ENCODE measurements around the gene ST6GALNAC3.
A peak's percentile ranks its signal among the peaks of the same experiment; 100 is the strongest.
"Not testable (repeated sequence)": the region's sequence is repeated elsewhere in the genome, so short reads cannot be mapped to it uniquely, and the experiment has no call there.

The ST6GALNAC3 gene

DNA sequence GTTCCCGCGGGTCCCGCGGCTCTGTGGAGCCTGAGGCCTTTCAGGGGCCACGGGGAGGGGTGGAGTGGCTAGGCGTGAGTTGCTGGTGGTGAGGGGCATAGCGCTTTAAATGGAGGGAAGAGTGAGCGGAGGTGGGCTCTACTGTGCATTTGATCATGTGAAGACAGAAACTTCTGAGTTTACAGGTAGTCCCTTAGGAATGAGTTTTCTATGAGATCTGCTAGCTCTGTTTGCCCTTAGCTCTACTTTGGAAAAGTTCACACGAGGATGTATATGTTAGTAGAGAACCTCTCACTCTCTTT is 593 bp downstream of the ST6GALNAC3 start:
- DNase-seq (ENCODE audit: low read depth): no peak

DNA sequence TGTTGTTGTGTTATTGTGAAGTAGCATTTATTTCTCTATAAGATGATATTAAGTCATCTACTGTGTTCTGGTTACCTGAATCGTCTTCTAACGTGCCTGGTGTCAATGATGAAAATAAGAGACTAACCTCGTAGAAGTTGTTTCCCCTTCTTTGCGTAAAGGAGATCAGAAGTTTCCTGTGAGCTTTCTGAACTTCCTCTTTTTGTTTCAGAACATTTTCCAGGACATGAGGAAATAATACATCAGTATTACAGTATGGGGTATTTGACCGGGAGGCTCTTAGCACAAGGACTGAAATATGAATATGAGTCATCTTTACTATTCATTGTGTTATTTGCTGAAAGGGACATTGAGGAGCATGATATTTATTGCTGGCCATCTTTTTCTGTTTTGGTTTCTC is 1.3 kb downstream of the ST6GALNAC3 start:
- DNase-seq (ENCODE audit: low read depth): peak; percentile 57

DNA sequence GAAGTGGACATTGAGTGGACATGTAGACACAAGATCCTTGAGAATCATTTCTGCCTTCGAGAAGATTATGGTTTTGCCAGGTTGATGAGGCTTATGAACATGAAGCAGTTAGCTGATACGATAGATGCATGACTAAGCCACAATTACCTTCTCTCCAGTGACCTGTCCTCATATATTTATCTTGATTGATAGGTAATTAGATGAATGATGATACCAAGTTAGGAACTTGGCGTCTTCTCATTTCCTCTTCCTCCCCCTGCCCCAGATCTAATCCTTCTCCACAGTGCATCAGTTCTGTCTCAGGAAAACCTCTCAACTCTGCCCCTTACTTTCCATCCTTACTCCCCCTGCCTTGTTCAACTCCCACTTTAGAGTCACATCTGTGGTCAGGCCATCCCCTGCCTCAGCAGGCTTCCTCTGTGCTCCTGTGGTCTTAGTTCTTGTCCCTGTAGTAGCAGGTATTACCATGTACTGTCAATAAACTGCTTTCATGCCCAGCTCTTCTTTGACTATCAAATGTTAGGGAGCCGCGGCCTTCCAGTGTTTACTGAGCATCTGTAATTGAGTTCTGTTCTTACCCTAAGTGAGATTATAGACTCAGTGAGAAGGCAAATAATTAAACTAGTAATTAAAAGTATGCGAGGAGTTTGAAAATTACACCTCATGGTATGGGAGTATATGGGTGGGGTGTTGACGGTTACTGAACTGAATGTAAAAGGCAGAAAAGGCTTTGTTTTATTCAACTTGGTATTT is 5.1 kb downstream of the ST6GALNAC3 start:
- DNase-seq (ENCODE audit: low read depth): no peak

DNA sequence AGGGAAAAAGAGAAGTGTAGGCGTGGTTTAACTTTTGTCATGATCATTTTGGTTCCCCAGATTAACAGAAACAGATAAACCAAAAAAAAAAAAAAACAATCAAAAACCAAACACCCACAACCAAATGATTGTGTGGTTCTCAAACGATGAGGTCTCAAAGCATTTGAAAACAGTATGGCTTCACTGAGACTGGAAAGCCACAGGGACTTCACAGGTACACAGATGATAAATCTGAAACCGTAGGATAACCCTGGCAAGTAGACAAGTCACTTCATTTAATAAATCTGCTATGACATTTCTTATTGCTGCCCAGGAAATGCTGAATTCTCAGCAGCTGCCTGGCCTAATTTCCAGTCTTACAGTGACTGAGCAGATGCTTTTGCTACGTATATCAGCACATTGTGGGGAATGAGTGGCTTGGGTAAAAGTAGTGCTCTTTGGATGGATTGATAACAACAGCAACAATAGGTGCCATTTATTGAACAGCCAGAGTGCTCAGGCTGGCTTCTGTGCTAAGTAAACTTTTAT is 6.1 kb downstream of the ST6GALNAC3 start:
- DNase-seq (ENCODE audit: low read depth): no peak

DNA sequence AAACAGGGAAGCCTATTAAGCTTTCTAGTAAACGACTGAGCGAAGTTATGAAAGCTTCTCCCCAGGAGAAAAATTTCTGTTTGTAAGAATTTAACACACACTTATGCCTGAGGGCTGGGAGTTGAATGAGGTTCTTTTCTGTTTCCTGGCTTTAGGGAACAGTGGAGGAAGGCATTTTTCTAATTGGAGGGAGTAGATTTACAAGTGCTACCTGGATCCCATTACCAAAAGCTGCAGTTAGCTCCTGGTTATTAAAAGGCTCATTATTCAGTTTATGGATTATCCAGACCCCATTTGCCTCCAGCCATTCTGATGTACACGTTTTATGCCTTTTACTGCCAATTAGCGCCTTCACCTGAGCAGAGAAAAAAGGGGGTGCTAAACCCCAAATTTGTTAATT is 7.5 kb downstream of the ST6GALNAC3 start:
- no peak for DNase-seq (ENCODE audit: low read depth)

DNA sequence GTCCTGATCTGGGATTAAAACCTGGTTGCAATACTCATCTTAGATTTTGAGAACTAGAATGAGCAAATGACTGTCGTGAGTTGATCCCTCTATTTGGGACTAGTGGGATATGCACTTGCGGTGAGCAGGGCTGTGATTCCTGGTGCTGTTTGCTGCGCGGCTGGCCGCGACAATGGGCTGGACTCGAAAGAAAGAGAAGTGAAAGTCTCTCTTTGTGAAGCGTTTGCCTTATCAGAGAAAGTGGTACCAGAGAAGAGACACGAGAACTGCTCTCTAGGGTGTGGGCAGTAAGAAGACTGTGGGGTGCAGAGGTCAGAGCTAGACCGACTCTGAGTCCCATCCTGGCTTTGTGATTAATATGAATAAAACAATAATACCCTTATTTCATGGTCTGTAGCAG is 8.6 kb downstream of the ST6GALNAC3 start:
- no peak for DNase-seq (ENCODE audit: low read depth)

DNA sequence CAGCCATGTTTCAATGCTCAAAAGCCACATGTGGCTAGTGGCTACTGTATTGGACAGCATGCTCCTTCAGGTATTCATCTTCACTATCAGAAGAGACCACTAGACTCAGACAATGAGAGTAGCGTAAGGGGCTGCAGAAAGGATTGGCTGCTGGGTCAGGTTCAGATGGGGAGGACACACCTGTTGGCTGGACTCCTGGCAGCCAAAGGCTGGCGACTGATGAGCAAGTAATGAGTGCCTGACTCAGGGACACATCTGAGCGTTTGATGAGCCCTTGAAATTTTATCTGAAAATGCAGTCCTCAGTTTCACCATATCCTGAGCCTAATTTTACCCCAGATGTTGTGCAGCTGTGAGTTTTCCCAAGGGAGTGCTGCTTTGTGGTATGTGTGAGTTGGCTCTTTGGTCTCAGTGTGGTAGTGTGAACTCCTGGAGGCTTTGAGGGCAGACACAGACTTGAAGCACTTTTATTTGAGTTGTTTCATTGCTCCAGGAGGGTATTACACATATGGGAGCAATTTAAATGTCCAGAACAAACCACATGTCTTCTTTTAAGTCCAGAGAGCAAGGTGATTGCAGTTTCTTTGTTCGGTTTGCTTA is 9.6 kb downstream of the ST6GALNAC3 start:
- peak; percentile 84 for DNase-seq (ENCODE audit: low read depth)

DNA sequence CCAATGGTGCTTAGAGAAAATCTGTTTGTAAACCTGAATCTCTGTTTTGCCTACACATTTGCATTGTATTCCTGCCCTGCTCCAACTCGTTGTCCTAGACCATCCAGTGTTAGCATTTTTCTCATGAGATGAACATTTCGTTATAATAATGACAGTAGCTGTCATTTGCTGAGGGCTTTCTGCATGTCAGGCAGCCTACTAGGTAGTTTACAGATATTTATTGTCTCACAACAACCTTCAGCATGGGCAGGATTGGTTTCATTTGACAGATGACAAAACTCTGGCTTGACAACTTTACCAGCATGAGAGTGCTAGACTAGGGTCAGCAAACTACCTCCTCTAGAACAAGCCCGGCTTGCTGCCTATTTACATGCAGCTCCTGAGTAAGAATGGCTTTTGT is 10.1 kb downstream of the ST6GALNAC3 start:
- no peak for DNase-seq (ENCODE audit: low read depth)

DNA sequence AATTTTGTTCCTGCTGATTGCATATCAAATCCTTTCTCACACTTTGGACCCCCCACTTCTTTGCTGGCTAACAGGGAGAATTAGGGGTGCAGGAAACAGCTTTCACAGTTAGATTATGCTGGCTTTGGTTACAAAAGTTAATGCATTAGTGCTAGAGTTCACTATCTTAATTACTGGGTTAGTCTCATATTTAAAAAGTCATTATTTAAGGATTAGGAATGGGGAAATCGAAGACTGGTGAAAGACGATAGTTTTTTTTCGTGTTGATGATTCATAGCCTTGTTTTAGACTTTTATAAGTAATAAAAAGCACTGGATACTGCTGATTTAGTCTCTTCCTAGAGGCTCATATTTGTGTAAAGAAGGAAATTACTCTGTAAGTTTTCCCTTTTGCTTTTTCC is 11.6 kb downstream of the ST6GALNAC3 start:
- DNase-seq (ENCODE audit: low read depth): no peak

DNA sequence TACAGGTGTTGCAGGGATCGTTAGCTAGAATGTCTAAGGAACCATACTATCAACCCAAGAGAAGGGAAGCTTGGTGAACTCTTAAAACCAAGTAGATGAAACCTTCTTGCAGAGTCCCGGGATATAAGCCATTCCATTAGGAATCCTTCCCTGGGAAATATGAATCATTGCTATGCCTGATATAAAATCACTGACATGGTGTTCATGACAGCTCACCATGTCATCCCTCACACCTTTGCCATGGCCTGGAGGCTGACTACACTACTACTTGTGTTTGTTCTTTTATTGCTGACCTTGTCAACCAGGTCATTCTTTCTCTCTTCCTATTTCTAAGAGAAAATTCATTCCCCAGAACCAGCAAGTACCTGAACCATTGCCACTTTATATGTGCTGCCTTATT is 12.1 kb downstream of the ST6GALNAC3 start:
- no peak for DNase-seq (ENCODE audit: low read depth)

DNA sequence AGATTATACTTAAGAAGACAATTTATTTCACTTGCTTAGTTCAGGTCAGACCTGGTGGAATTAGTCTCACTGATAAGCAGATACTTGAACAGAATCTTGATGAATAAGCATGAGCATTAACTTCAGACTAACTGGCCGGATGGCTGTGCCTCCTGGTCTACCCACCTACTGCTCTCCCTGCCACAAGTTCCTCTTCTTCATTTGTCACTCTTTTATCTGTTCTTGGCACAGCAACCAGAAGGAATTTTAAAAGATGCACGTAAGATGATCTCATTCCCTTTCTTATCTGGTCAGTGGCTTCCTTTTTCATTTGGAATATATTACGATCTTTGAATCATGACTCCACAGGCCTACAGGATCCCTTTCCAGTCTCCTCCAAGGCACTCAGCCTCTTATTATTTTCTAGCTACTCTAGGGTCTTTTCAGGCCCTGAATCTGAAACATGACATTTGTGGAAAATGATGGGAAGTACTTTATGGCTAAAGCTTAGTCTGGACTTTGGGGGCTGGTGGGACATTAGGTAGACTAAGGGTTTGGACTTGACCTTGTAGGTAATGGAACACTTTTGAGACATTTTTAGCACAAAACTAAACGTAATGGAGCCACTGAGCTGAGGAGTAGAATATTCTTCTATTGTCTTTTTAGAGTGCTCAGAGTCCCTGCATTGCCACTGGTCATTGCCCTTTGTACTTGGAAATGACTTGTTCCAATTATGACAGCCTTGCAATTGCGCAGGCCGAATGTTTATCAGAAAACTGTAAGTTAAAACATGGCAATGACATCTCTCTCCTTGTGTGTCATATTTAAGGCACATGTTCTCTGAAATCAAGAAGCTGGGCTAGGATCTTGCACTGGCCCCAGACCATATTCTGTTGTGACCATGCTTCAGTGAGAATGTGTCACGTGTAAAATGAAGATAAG is 16.0 kb downstream of the ST6GALNAC3 start:
- DNase-seq (ENCODE audit: low read depth): no peak

DNA sequence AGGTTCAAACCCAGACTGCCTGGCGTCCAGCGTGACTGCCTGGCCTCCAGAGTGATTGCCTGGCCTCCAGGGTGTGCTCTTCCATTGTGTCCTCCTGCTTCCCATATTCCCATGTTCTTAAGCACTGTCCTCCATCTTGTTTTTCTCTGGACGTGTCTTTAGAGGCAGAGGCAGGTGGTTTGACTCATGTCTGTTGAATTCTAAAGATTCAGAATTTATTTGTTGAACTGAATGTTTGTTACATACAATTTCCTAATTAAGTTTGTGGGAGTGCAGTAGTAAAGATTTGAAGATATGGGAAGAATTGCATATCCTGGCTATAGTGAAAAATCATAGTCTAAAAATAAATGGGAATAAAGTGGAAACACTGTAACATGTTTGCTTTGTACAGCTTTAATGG is 18.3 kb downstream of the ST6GALNAC3 start:
- DNase-seq (ENCODE audit: low read depth): no peak

DNA sequence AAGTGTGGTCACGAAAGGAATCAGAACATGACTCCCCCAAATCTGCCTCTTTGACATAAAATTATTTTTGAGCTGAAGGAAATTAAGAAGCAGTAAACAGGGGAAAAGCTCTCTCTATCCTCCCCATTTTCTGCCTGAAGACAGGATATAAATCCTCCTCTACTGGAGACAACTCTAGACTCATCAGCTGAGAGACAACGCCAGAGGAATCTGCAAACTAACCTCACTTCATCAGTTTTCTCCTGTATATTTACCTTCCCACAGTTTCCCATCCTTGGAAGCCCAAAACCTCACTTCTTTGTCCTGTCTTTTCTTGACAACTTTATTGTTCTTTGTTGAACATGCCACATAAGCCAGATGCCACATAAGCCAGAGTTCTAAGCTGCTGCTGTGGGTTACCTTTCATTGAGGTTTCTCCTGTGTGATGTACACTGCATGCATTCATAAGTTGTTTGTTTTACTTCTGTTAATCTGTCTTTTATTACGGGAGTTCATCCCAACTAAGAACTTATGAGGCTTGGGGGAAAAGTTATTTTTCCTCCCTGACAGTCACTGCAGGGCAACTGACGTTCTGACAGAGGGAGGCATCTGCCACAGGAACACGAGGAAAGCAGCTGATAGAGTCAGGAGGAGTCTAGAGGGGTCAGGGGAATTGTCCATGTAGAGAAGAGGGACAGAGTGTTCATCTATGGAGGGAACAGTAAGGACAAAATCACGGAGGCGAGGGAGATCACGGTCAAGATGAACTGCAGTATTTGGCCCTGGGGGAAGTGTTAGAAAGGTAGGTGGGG is 19.2 kb downstream of the ST6GALNAC3 start:
- DNase-seq (ENCODE audit: low read depth): no peak

DNA sequence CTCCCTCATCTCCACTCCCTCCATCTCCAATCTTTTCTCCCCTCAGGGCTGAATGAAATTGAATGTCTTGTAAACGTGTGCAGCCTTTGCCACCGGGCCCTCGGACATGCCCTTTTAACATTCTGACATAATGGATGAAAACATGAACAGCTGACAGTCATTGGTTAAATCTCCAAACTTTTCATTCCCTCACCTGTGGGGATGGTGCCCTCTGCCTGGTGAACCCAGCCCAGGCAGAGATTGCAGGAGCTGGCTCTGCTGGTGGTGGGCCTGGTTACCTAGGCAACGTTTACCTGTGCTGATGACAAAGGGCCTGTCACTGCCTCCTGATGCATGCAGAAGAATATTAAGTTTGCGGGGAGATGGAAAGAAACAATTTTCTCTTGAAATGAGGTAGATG is 21.3 kb downstream of the ST6GALNAC3 start:
- DNase-seq (ENCODE audit: low read depth): no peak

DNA sequence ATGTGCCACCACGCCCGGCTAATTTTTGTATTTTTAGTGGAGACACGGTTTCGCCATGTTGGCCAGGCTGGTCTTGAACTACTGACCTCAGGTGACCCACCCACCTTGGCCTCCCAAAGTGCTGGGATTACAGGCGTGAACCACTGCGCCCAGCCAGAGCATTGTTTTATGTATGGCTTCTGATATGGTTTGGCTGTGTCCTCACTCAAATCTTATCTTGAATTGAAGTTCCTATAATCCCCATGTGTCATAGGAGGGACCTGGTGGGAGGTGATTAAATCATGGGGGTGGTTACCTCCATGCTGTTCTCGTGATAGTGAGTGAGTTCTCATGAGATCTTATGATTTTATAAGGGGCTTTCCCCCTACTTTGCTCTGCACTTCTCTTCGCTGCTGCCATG is 22.5 kb downstream of the ST6GALNAC3 start:
- DNase-seq (ENCODE audit: low read depth): not testable (repeated sequence)

DNA sequence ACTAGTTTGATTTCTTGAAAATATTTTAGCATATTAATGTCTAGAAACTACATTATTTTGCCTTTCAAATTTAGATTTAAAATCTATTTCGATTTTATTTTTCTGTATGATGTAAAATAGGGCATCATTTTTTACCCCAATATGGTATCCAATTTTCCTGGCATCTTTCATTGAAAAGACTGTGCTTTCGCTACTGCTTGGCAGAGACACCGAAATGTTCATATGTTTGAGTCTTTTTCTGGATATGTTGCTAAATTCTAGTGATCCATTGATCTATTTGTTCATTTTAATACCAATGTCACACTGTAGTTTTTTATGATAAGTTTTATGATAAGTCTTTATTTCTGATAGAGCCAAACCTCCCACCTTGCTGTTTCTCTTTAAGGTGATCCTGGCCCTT is 24.3 kb downstream of the ST6GALNAC3 start:
- no peak for DNase-seq (ENCODE audit: low read depth)

DNA sequence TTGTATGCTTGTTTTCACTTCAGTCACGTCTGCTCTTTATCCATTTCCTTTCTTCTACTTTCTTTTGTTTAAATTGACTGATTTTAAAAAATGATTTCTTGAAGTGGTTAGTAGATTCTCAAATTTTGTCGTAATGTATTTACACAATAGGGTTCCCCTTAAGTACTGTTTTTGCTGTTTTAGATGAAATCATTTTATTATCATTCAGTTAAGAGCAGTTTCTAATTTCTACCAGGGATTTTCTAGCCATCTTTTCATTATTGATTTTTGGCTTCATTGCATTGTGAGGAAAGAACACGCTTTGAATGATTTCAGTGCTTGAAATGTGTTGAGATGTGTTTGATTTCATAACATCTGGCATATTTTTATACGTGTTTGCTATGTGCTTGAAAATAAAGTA is 27.0 kb downstream of the ST6GALNAC3 start:
- no peak for DNase-seq (ENCODE audit: low read depth)

DNA sequence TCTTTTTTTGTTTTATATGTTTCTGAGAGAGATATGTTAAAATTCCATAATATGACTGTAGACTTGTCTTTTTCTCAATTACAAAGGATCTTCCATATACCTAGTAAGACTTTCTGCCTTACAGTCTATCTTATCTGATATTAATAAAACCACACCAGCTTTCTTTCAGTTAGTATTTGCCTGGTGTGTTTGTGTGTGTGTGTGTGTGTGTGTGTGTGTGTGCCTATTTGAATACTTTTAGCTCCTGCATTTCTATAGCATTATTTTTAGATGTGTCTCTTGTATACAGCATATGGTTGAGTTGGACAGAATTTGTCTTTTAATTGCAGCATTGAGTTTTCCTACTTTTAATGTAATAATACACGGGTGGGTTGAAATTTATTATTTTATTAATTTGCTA is 27.5 kb downstream of the ST6GALNAC3 start:
- DNase-seq (ENCODE audit: low read depth): no peak

DNA sequence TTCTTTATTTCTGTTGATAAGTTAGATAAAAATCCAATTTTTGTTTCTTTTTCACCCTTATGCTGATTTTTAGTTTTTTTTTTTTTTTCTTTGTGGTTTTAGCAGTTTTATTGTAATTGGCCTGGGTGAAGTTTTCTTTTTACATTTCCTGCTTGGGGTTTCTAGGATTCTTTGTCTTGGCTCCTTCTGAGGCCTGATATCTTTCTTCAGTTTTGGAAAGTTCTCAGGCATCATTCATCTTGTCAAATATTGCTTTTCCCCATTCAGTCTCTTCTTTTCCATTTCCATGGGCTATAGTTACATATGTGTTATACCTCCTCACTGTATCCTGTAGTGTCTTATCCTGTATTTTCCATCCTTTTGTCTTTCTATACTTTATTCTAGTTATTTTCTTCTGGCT is 28.5 kb downstream of the ST6GALNAC3 start:
- DNase-seq (ENCODE audit: low read depth): no peak

DNA sequence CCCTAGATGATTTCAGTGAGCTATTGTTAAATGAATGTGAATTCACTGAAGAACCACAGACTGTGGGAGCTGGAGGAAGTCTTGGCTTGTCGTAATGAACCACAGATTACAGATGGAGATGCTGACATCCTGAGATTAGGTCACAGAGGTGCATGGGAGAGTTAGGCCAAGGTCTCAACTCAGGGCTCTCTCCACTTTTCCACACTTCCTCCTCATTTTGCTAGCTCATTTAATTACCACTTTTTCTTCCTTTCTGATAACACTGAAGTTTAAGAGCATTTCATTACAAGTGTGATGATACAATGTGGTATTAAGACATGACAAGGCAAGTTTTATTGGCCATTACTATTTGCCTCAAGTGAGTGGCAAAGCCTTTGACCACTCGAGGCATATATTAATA is 30.8 kb downstream of the ST6GALNAC3 start:
- DNase-seq (ENCODE audit: low read depth): no peak

DNA sequence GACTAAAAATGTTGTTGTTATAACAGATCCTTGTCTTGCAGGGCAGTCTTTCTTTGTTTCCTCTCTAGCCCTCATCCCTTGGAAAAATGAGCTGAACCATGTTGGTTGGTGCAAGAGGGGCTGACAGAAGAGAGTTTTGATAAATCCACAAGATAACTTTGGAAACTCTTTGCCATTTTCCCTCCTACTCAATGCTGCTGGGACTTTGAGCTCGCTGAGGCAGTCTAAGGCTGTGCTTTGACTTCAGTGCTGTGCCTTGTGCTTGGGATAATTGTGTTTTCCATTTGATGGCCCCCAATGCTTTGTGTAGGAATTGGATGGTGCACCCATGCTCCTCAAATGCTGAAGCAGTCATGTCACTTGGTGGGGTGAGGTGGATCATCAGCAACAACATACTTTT is 31.7 kb downstream of the ST6GALNAC3 start:
- no peak for DNase-seq (ENCODE audit: low read depth)

DNA sequence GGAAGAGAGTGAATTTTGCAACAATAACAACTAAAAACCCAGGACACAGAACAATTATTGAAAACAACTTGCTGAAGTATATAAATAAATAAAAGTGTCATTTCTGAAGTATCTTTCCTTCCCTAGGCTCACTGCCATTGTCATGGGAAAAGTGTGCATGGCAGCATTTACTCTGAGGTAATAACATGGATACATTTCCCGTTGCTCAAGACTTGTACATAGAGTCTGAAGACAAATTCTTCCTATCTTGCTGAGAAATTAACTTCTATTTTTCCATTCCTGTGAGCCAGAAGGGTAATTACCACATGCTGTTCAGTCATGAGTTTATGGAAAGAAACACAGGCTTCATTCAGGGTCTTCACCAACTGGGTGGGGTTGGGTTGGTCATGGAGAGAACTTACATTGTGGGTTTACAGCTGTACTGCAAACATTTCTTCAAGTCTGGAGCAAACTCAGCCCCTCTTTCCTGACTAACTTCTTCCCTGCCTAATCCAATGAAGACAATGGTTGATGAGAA is 32.2 kb downstream of the ST6GALNAC3 start:
- peak; percentile 70 for DNase-seq (ENCODE audit: low read depth)

All from fibroblast of gingiva (primary cell).